Measurements from ENCODE around the gene GPR4.

GPR4 gene

GRCh38 chr19:45554481-45554880 is 47.5 kb downstream of the GPR4 start:
- peaks cover 8% of the 10 kb centered on the region; the same call in 1 of the 2 replicates for H3K36me3 ChIP-seq (ENCODE audit: insufficient read depth, low read length)
- H3K4me3 ChIP-seq (ENCODE audit: low read length, poor library complexity, severe bottlenecking): no peak overlapping the region
- H3K9me3 ChIP-seq (ENCODE audit: insufficient read depth, low read depth, low read length): no peaks in the 10 kb centered on the region
- H3K9me2 ChIP-seq (replicated peaks; ENCODE audit: low read depth, low read length): no peaks in the 10 kb centered on the region
- H3K79me2 ChIP-seq (ENCODE audit: insufficient read depth, low read length): peaks cover 5% of the 10 kb centered on the region; the same call in 1 of the 2 replicates
- peaks cover 6% of the 10 kb centered on the region for H4K20me1 ChIP-seq (ENCODE audit: insufficient read depth, low read length, poor library complexity, severe bottlenecking)
- no peak overlapping the region for H2AFZ ChIP-seq (ENCODE audit: low read length)
- no peaks in the 10 kb centered on the region for H3K4me1 ChIP-seq (ENCODE audit: insufficient read depth, low read length, poor library complexity, severe bottlenecking)
- H3K27me3 ChIP-seq (ENCODE audit: insufficient read depth, low read length, poor library complexity, severe bottlenecking): no peaks in the 10 kb centered on the region
- H3F3A ChIP-seq (ENCODE audit: low read depth): no peaks in the 10 kb centered on the region
- H3K4me2 ChIP-seq (ENCODE audit: low read depth, low read length, poor library complexity, severe bottlenecking): no peak overlapping the region
- TF ChIP-seq CTCF (conservative IDR thresholded peaks at IDR 0.05; ENCODE audit: low read length): no peak
- no peak for TF ChIP-seq EZH2phosphoT487 (IDR thresholded peaks at IDR 0.05; ENCODE audit: borderline replicate concordance)
- H3K9ac ChIP-seq (ENCODE audit: low read depth, low read length, poor library complexity, severe bottlenecking): no peak overlapping the region

GRCh38 chr19:45553464-45553863 is 48.5 kb downstream of the GPR4 start:
- no peaks in the 10 kb centered on the region for H3K9me3 ChIP-seq (ENCODE audit: insufficient read depth, low read depth, low read length)
- no peak overlapping the region for H2AFZ ChIP-seq (ENCODE audit: low read length)
- H3K27me3 ChIP-seq (ENCODE audit: insufficient read depth, low read length, poor library complexity, severe bottlenecking): no peaks in the 10 kb centered on the region
- H3F3A ChIP-seq (ENCODE audit: low read depth): no peaks in the 10 kb centered on the region
- no peak overlapping the region for H3K4me3 ChIP-seq (ENCODE audit: low read length, poor library complexity, severe bottlenecking)
- no peaks in the 10 kb centered on the region for H3K4me1 ChIP-seq (ENCODE audit: insufficient read depth, low read length, poor library complexity, severe bottlenecking)
- no peak overlapping the region for H3K9ac ChIP-seq (ENCODE audit: low read depth, low read length, poor library complexity, severe bottlenecking)
- TF ChIP-seq CTCF (conservative IDR thresholded peaks at IDR 0.05; ENCODE audit: low read length) (no peak), EZH2phosphoT487 (IDR thresholded peaks at IDR 0.05; ENCODE audit: borderline replicate concordance) (no peak)
- H4K20me1 ChIP-seq (ENCODE audit: insufficient read depth, low read length, poor library complexity, severe bottlenecking): peaks cover 6% of the 10 kb centered on the region
- peaks cover 5% of the 10 kb centered on the region; the same call in 1 of the 2 replicates for H3K79me2 ChIP-seq (ENCODE audit: insufficient read depth, low read length)
- peaks cover 8% of the 10 kb centered on the region; the same call in 1 of the 2 replicates for H3K36me3 ChIP-seq (ENCODE audit: insufficient read depth, low read length)
- no peaks in the 10 kb centered on the region for H3K9me2 ChIP-seq (replicated peaks; ENCODE audit: low read depth, low read length)
- H3K4me2 ChIP-seq (ENCODE audit: low read depth, low read length, poor library complexity, severe bottlenecking): no peak overlapping the region

- peaks cover 5% of the 10 kb centered on the region for H3K27me3 ChIP-seq (ENCODE audit: insufficient read depth, low read length, poor library complexity, severe bottlenecking)
- peaks cover 3% of the 10 kb centered on the region; the same call in 1 of the 2 replicates for H3K36me3 ChIP-seq (ENCODE audit: insufficient read depth, low read length)
- no peak overlapping the region for H3K4me2 ChIP-seq (ENCODE audit: low read depth, low read length, poor library complexity, severe bottlenecking)
- H3K9me2 ChIP-seq (replicated peaks; ENCODE audit: low read depth, low read length): no peaks in the 10 kb centered on the region
- no peaks in the 10 kb centered on the region for H3F3A ChIP-seq (ENCODE audit: low read depth)
- H3K4me1 ChIP-seq (ENCODE audit: insufficient read depth, low read length, poor library complexity, severe bottlenecking): no peaks in the 10 kb centered on the region
- H3K9me3 ChIP-seq (ENCODE audit: insufficient read depth, low read depth, low read length): no peaks in the 10 kb centered on the region
- H3K9ac ChIP-seq (ENCODE audit: low read depth, low read length, poor library complexity, severe bottlenecking): no peak overlapping the region
- H2AFZ ChIP-seq (ENCODE audit: low read length): no peak overlapping the region
- no peaks in the 10 kb centered on the region for H3K79me2 ChIP-seq (ENCODE audit: insufficient read depth, low read length)
- H3K4me3 ChIP-seq (ENCODE audit: low read length, poor library complexity, severe bottlenecking): no peak overlapping the region
- no peaks in the 10 kb centered on the region for H4K20me1 ChIP-seq (ENCODE audit: insufficient read depth, low read length, poor library complexity, severe bottlenecking)
- TF ChIP-seq EZH2phosphoT487 (IDR thresholded peaks at IDR 0.05; ENCODE audit: borderline replicate concordance): no peak
- TF ChIP-seq CTCF (conservative IDR thresholded peaks at IDR 0.05; ENCODE audit: low read length): no peak
Observed at GRCh38 chr19:45547965-45548609, 53.9 kb downstream of the GPR4 start.

Data from Loucy (cell line).